Measurements from ENCODE around the gene SGMS1. TPM values are rescaled to one million over a fixed set of nuclear protein-coding genes. Genes with fewer than 3 reads are reported as not detected.

SGMS1 gene
- total RNA-seq, 1 experiment from 2014 or later = 24.7 TPM

- no peak overlapping the region for H3K27ac Mint-ChIP-seq (ENCODE audit: low read depth, unreplicated experiment)
- POLR2A ChIA-PET = no interaction called here
- no peak for DNase-seq (ENCODE audit: unreplicated experiment)
- no TSS peak for BruUV-seq (replicated peaks)
- TF ChIP-seq CTCF (IDR thresholded peaks at IDR 0.05; ENCODE audit: unreplicated experiment) = no peak
- H3K36me3 Mint-ChIP-seq (ENCODE audit: insufficient read depth, unreplicated experiment) = peaks cover 7% of the 10 kb centered on the region
- H3K4me1 Mint-ChIP-seq (ENCODE audit: insufficient read depth, unreplicated experiment) = no peaks in the 10 kb centered on the region
- intact Hi-C loops (cut with micrococcal nuclease) = no loop called here
- CTCF ChIA-PET = no interaction called here
- no peaks in the 10 kb centered on the region for H3K27me3 Mint-ChIP-seq (ENCODE audit: insufficient read depth, unreplicated experiment)
- H3K4me3 Mint-ChIP-seq (ENCODE audit: unreplicated experiment) = no peak overlapping the region
- no peaks in the 10 kb centered on the region for H3K9me3 Mint-ChIP-seq (ENCODE audit: unreplicated experiment)
Measured at GRCh38 chr10:50464004-50464409, 159.7 kb downstream of the SGMS1 start.

GRCh38 chr10:50461834-50462233 is 161.9 kb downstream of the SGMS1 start:
- Mint-ChIP-seq H3K27ac (ENCODE audit: low read depth, unreplicated experiment) (no peak overlapping the region), H3K4me1 (ENCODE audit: insufficient read depth, unreplicated experiment) (no peaks in the 10 kb centered on the region), H3K4me3 (ENCODE audit: unreplicated experiment) (no peak overlapping the region), H3K27me3 (ENCODE audit: insufficient read depth, unreplicated experiment) (no peaks in the 10 kb centered on the region), H3K36me3 (ENCODE audit: insufficient read depth, unreplicated experiment) (peaks cover 7% of the 10 kb centered on the region), H3K9me3 (ENCODE audit: unreplicated experiment) (no peaks in the 10 kb centered on the region)
- CTCF ChIA-PET = no interaction called here
- no peak for DNase-seq (ENCODE audit: unreplicated experiment)
- no TSS peak for BruUV-seq (replicated peaks)
- intact Hi-C loops (cut with micrococcal nuclease) = no loop called here
- POLR2A ChIA-PET = interaction anchor here (0.6 kb wide), 1 partner anchor 55 kb away, joined by 3 read pairs; no protein-coding TSS in a partner anchor
- no peak for TF ChIP-seq CTCF (IDR thresholded peaks at IDR 0.05; ENCODE audit: unreplicated experiment)

- no peaks in the 10 kb centered on the region for H3K4me1 Mint-ChIP-seq (ENCODE audit: insufficient read depth, unreplicated experiment)
- H3K27ac Mint-ChIP-seq (ENCODE audit: low read depth, unreplicated experiment) = no peak overlapping the region
- POLR2A ChIA-PET = interaction anchor here (0.6 kb wide), 2 partner anchors 54 to 92 kb away, joined by 3 read pairs; no protein-coding TSS in a partner anchor
- peaks cover 7% of the 10 kb centered on the region for H3K36me3 Mint-ChIP-seq (ENCODE audit: insufficient read depth, unreplicated experiment)
- intact Hi-C loops (cut with micrococcal nuclease) = no loop called here
- H3K27me3 Mint-ChIP-seq (ENCODE audit: insufficient read depth, unreplicated experiment) = no peaks in the 10 kb centered on the region
- BruUV-seq (replicated peaks) = no TSS peak
- no peak for TF ChIP-seq CTCF (IDR thresholded peaks at IDR 0.05; ENCODE audit: unreplicated experiment)
- H3K9me3 Mint-ChIP-seq (ENCODE audit: unreplicated experiment) = no peaks in the 10 kb centered on the region
- no peak for DNase-seq (ENCODE audit: unreplicated experiment)
- CTCF ChIA-PET = no interaction called here
- H3K4me3 Mint-ChIP-seq (ENCODE audit: unreplicated experiment) = no peak overlapping the region
Measured at GRCh38 chr10:50461123-50461522, 162.6 kb downstream of the SGMS1 start.

GRCh38 chr10:50456719-50457118 is 167.0 kb downstream of the SGMS1 start:
- H3K36me3 Mint-ChIP-seq (ENCODE audit: insufficient read depth, unreplicated experiment) = peaks cover 7% of the 10 kb centered on the region
- no peak for TF ChIP-seq CTCF (IDR thresholded peaks at IDR 0.05; ENCODE audit: unreplicated experiment)
- BruUV-seq (replicated peaks) = no TSS peak
- H3K9me3 Mint-ChIP-seq (ENCODE audit: unreplicated experiment) = no peaks in the 10 kb centered on the region
- POLR2A ChIA-PET = no interaction called here
- CTCF ChIA-PET = no interaction called here
- H3K4me3 Mint-ChIP-seq (ENCODE audit: unreplicated experiment) = no peak overlapping the region
- H3K27ac Mint-ChIP-seq (ENCODE audit: low read depth, unreplicated experiment) = no peak overlapping the region
- no peak for DNase-seq (ENCODE audit: unreplicated experiment)
- H3K4me1 Mint-ChIP-seq (ENCODE audit: insufficient read depth, unreplicated experiment) = no peaks in the 10 kb centered on the region
- H3K27me3 Mint-ChIP-seq (ENCODE audit: insufficient read depth, unreplicated experiment) = no peaks in the 10 kb centered on the region
- intact Hi-C loops (cut with micrococcal nuclease) = no loop called here

All from MCF 10A (cell line).